ENCODE data around the gene DUS1L. TPM values are rescaled to one million over a fixed set of nuclear protein-coding genes. Genes with fewer than 3 reads are reported as not detected.
A peak's percentile ranks its signal among the peaks of the same experiment; 100 is the strongest.

Gene DUS1L
- total RNA-seq, 1 experiment from 2014 or later = 72.4 TPM

- peak; percentile 25 for DNase-seq (ENCODE audit: low read depth)
Observed at GRCh38 chr17:82023447-82024241, 42.0 kb downstream of the DUS1L start.

- DNase-seq (ENCODE audit: low read depth) = peak; percentile 99
Observed at GRCh38 chr17:82022981-82023446, 42.6 kb downstream of the DUS1L start, which contains the start of gene LRRC45. Gene LRRC45 (plus strand): TSS chr17:82023305. CDS start chr17:82023644, 339 bp downstream.

- peak; percentile 23 for DNase-seq (ENCODE audit: low read depth)
Observed at GRCh38 chr17:82022310-82022980, 43.2 kb downstream of the DUS1L start, which contains the start of gene CENPX. Gene CENPX (minus strand): TSS chr17:82022878. CDS start chr17:82022861, 17 bp downstream.

- no peak for DNase-seq (ENCODE audit: low read depth)
Observed at GRCh38 chr17:82021900-82022309, 43.7 kb downstream of the DUS1L start.

GRCh38 chr17:82021107-82021899 lies 44.3 kb downstream of the DUS1L start:
- DNase-seq (ENCODE audit: low read depth) = peak; percentile 82

GRCh38 chr17:82020572-82021106 lies 45.0 kb downstream of the DUS1L start:
- no peak for DNase-seq (ENCODE audit: low read depth)

- DNase-seq (ENCODE audit: low read depth) = peak; percentile 23
Observed at GRCh38 chr17:82019690-82020571, 45.7 kb downstream of the DUS1L start.

- no peak for DNase-seq (ENCODE audit: low read depth)
Observed at GRCh38 chr17:82018989-82019689, 46.5 kb downstream of the DUS1L start.

GRCh38 chr17:82018152-82018988 lies 47.2 kb downstream of the DUS1L start:
- peak; percentile 61 for DNase-seq (ENCODE audit: low read depth)

GRCh38 chr17:82017612-82018151 lies 47.9 kb downstream of the DUS1L start:
- DNase-seq (ENCODE audit: low read depth) = no peak

GRCh38 chr17:82016875-82017459 lies 48.6 kb downstream of the DUS1L start:
- no peak for DNase-seq (ENCODE audit: low read depth)

- no peak for DNase-seq (ENCODE audit: low read depth)
Observed at GRCh38 chr17:82016061-82016874, 49.3 kb downstream of the DUS1L start.

GRCh38 chr17:82015311-82015971 lies 50.2 kb downstream of the DUS1L start:
- DNase-seq (ENCODE audit: low read depth) = no peak

- no peak for DNase-seq (ENCODE audit: low read depth)
Observed at GRCh38 chr17:82014971-82015310, 50.7 kb downstream of the DUS1L start.

GRCh38 chr17:82014432-82014831 lies 51.2 kb downstream of the DUS1L start:
- no peak for DNase-seq (ENCODE audit: low read depth)

GRCh38 chr17:82013772-82014321 lies 51.8 kb downstream of the DUS1L start:
- no peak for DNase-seq (ENCODE audit: low read depth)

- peak; percentile 46 for DNase-seq (ENCODE audit: low read depth)
Observed at GRCh38 chr17:82013341-82013740, 52.3 kb downstream of the DUS1L start.

All from M059J (cell line).